GM21786 (cell line): ENCODE data around the gene NDUFAB1.
A peak's percentile ranks its signal among the peaks of the same experiment; 100 is the strongest.
"Not testable (repeated sequence)": the region's sequence is repeated elsewhere in the genome, so short reads cannot be mapped to it uniquely, and the experiment has no call there.

ENCODE experiments used
- ATAC-seq: cut with Tn5 transposase; IDR thresholded peaks from one replicate; pipeline ENCODE4 v1.9.1; 2021; ENCODE audit not compliant: unreplicated experiment

The NDUFAB1 gene

GRCh38 chr16:23556881-23557778 is 39.0 kb downstream of the NDUFAB1 start, which contains the start of the genes EARS2 and UBFD1:
EARS2 (minus strand) TSS chr16:23557350; CDS start chr16:23557343, 7 bp downstream.
UBFD1 (plus strand) TSS chr16:23557727; CDS start chr16:23557743, 16 bp downstream.
- peak; percentile 88 for ATAC-seq

- no peak for ATAC-seq
Observed at GRCh38 chr16:23554536-23554935, 41.6 kb downstream of the NDUFAB1 start.

- ATAC-seq = no peak
Observed at GRCh38 chr16:23552161-23552560, 44.0 kb downstream of the NDUFAB1 start.

DNA sequence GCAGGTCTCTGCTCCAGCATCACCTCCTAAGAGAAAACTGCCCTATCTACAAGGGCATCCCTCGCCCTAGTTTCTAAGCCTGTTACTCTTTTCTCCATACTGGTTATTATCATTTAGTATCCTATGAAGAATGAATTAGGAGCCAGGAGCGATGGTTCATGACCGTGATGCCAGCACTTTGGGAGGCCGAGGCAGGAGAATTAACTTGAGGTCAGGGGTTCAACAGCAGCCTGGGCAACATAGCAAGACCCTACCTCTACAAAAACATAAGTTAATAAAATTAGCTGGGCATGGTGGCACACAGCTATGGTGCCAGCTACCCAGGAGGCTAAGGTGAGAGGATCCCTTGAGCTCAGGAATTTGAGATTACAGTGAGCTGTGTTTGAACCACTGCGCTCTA is 46.2 kb downstream of the NDUFAB1 start:
- ATAC-seq = no peak

DNA sequence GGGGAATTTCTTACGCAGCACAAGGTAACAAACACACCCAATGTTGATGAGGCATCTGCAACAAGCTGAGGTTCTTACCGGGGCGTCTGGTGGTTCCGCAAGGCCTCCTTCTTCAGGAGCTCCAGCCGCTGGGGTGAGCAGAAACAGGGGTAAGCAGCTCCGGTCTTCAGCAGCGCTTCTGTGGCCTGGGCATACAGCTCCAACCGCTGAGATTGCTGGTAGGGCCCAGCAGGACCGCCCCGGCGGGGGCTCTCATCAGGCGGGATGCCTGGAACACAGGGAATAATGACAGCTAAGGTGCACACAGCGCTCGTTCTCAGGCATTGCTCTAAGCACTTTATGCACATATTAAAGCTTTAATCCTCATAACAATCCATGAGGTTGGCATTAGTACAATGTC is 51.7 kb downstream of the NDUFAB1 start:
- ATAC-seq = no peak

DNA sequence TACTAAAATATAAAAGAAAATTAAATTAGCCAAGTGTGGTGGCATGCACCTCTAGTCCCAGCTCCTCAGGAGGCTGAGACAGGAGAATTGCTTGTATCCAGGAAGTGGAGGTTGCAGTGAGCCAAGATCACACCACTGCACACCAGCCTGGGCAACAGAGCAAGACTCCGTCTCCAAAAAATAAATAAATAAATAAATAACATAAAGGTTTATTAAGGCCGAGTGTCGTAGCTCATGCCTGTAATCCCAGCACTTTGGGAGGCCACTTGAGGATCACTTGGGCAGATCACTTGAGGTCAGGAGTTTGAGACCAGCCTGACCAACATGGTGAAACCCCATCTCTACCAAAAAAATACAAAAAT is 55.3 kb downstream of the NDUFAB1 start:
- ATAC-seq = not testable (repeated sequence)

- ATAC-seq = no peak
Observed at GRCh38 chr16:23539984-23540816, 55.9 kb downstream of the NDUFAB1 start.

- no peak for ATAC-seq
Observed at GRCh38 chr16:23538919-23539278, 57.2 kb downstream of the NDUFAB1 start.

GRCh38 chr16:23537390-23537789 is 58.7 kb downstream of the NDUFAB1 start:
- ATAC-seq = no peak

GRCh38 chr16:23535901-23536300 is 60.2 kb downstream of the NDUFAB1 start:
- no peak for ATAC-seq

DNA sequence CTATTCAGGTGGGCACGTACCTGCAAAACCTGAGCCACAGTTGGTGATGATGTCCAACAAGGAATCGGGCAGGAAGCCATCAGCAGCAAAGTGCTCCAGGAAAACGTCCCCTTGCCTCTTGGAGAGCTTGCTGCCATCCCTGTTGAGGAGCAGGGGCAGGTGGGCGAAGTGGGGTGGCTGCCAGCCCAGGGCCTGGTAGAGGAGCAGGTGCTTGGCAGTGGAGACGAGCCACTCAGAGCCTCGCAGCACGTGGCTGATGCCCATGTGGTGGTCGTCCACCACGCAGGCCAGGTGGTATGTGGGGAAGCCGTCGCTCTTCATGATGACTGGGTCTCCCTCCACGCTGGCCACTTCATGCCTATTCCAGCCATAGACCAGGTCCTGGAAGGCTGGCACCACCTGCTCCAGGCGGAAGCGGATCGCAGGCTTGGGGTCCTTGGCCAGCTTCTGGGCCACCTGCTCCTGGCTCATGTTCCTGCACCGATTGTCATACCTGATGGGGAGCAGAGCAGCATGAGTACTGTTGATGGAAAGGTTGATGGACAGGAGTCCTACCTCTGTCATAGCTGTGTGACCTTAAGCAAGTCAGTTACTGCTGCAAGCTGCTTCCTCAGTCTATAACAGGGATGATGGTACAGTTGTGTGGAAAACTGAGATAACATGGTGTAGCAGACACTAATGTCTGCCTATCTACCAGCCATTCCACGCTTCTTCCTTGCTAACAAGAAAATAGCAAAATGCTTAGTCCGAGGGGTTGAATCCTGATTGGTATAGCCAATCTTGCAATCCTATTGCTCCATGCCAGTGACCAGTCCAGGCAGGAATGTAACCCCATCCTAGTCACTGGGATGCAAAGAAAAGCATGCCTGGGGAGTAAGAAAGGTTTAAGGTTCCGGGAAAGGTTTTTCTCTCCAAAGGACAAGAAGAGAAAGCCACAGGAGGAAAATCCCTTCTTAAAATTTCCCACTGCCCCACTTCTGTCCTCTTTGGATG is 61.0 kb downstream of the NDUFAB1 start:
- no peak for ATAC-seq

- no peak for ATAC-seq
Observed at GRCh38 chr16:23532448-23532847, 63.7 kb downstream of the NDUFAB1 start.
